CD4-positive, alpha-beta T cell (primary cell): ENCODE results near the gene HTR3C. TPM values are rescaled to one million over a fixed set of nuclear protein-coding genes. Genes with fewer than 3 reads are reported as not detected.
A peak's percentile ranks its signal among the peaks of the same experiment; 100 is the strongest.

Experiments used
- ATAC-seq: fragments of 200-7000 bp; cut with Tn5 transposase; one replicate; pipeline ENCODE4 v1.10.0; 2022; ENCODE audit warnings: mild to moderate bottlenecking; ENCODE audit not compliant: poor library complexity
- CTCF ChIA-PET: fragments of 350-600 bp; sonication (Branson Sonifier 250); formaldehyde crosslinking; loops from one replicate; lab custom pipeline; 2021; ENCODE audit warnings: antibody characterized with exemption, inconsistent platforms; lab: Charles Lee
- POLR2A ChIA-PET: fragments of 350-600 bp; sonication (Branson Sonifier 250); formaldehyde crosslinking; loops from one replicate; lab custom pipeline; 2021; ENCODE audit warnings: antibody characterized with exemption, inconsistent platforms; lab: Charles Lee
- DNase-seq, 14 experiments: peaks; one replicate each; pipeline ENCODE4 v3.0.0-alpha.2; 2013 to 2020; ENCODE audit warnings: mixed read lengths in 2 of 14
- H3K27ac ChIP-seq, 2 donors: one replicate each; pipeline versions ENCODE4 v1.5.1 to v1.7.0; 2013; ENCODE audit warnings: low read length in 2 of 2, low read depth in 1 of 2, mild to moderate bottlenecking in 1 of 2
- H3K27me3 ChIP-seq, 2 experiments: 1 replicate in 1 of 2; 2 replicates in 1 of 2; pipeline versions ENCODE4 v1.6.1 to v1.7.0; 2013; ENCODE audit warnings: low read length in 2 of 2, control low read depth in 1 of 2, mild to moderate bottlenecking in 1 of 2, moderate library complexity in 1 of 2; ENCODE audit not compliant: insufficient read depth in 2 of 2, control insufficient read depth in 1 of 2
- H3K36me3 ChIP-seq: one replicate; pipeline ENCODE4 v1.6.1; 2013; ENCODE audit warnings: low read length, control low read depth; ENCODE audit not compliant: insufficient read depth
- H3K4me1 ChIP-seq: one replicate; pipeline ENCODE4 v1.6.1; 2013; ENCODE audit warnings: low read length, control low read depth; ENCODE audit not compliant: insufficient read depth
- H3K4me3 ChIP-seq: one replicate; pipeline ENCODE4 v1.5.1; 2013; ENCODE audit warnings: mild to moderate bottlenecking, low read length, moderate library complexity
- H3K9me3 ChIP-seq, 2 experiments: 1 replicate in 1 of 2; 2 replicates in 1 of 2; pipeline versions ENCODE4 v1.6.1 to v1.7.0; 2013; ENCODE audit warnings: low read length in 2 of 2, mild to moderate bottlenecking in 2 of 2, control low read depth in 1 of 2, moderate library complexity in 1 of 2; ENCODE audit not compliant: control insufficient read depth in 1 of 2, insufficient read depth in 1 of 2
- H3K27ac Mint-ChIP-seq: one replicate; pipeline ENCODE4 v1.8.0; 2020; ENCODE audit warnings: mixed read lengths
- H3K27me3 Mint-ChIP-seq: one replicate; pipeline ENCODE4 v1.8.0; 2021; ENCODE audit warnings: mixed read lengths
- H3K36me3 Mint-ChIP-seq: one replicate; pipeline ENCODE4 v1.8.0; 2021; ENCODE audit warnings: low read depth, mixed read lengths
- H3K4me1 Mint-ChIP-seq: one replicate; pipeline ENCODE4 v1.8.0; 2021; ENCODE audit warnings: low read depth, mixed read lengths
- H3K4me3 Mint-ChIP-seq: one replicate; pipeline ENCODE4 v1.8.0; 2020; ENCODE audit warnings: mild to moderate bottlenecking, mixed read lengths
- H3K9me3 Mint-ChIP-seq: one replicate; pipeline ENCODE4 v1.8.0; 2020; ENCODE audit warnings: mixed read lengths
- intact Hi-C, 2 experiments: fragments of 100-400 bp; cut with DNase I in 1 of 2; cut with micrococcal nuclease in 1 of 2; formaldehyde crosslinking; loops; one replicate each; pipeline versions ENCODE4 v1.15.1 to v1.9.0; 2023 to 2025; cut with DNase I, micrococcal nuclease
- total RNA-seq, 174 experiments: library from RNA in 2 of 174; stranded (reverse) in 2 of 174; gene quantifications; one replicate each; pipeline ENCODE4 v1.2.3 and lab custom pipeline; 2021 to 2026
- TF ChIP-seq, protein P1 (sequence below): fragments of 200-600 bp; IDR thresholded peaks from one replicate; pipeline ENCODE4 v1.8.0; 2022; ENCODE audit warnings: antibody characterized with exemption, mild to moderate bottlenecking

Gene HTR3C
- total RNA-seq, 2 experiments from 2014 or later, result not detected

DNA sequence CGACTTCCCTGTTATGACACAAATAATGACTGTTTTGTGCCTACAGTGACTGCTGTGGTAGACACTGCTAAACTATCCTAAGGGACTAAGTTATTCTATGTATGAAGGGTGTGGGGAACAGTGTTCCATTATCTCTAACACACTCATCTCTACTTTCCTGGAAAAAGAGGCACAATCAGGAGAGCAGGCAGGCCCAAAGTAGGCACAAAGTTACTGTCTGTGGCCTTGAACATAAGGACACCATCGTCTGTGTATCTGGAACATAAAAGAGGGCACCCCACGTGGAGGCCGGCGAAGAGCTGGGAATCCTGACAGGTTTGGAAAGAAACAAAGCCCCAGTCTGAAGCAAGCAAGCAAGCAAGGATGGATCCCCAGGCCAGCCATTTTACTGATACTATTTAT is 36.7 kb upstream of the HTR3C start:
- peak overlapping the region; percentile 87 for H3K4me3 Mint-ChIP-seq
- H3K36me3 ChIP-seq, result no peaks in the 10 kb centered on the region
- H3K4me3 ChIP-seq, result no peak overlapping the region
- TF ChIP-seq, protein P1, sequence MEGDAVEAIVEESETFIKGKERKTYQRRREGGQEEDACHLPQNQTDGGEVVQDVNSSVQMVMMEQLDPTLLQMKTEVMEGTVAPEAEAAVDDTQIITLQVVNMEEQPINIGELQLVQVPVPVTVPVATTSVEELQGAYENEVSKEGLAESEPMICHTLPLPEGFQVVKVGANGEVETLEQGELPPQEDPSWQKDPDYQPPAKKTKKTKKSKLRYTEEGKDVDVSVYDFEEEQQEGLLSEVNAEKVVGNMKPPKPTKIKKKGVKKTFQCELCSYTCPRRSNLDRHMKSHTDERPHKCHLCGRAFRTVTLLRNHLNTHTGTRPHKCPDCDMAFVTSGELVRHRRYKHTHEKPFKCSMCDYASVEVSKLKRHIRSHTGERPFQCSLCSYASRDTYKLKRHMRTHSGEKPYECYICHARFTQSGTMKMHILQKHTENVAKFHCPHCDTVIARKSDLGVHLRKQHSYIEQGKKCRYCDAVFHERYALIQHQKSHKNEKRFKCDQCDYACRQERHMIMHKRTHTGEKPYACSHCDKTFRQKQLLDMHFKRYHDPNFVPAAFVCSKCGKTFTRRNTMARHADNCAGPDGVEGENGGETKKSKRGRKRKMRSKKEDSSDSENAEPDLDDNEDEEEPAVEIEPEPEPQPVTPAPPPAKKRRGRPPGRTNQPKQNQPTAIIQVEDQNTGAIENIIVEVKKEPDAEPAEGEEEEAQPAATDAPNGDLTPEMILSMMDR, result no peak
- H3K9me3 Mint-ChIP-seq, result no peaks in the 10 kb centered on the region
- peaks cover 26% of the 10 kb centered on the region for H3K4me1 Mint-ChIP-seq
- ChIA-PET CTCF (interaction anchor here (2.0 kb wide), 1 partner anchor 132 kb away, joined by 6 read pairs; the partner anchor contains the start of gene PARL), POLR2A (no interaction called here)
- peak overlapping the region; percentile 61 for H3K27ac Mint-ChIP-seq
- intact Hi-C loops, result loop anchor here (2.0 to 10.0 kb wide), 7 partner anchors 121 to 1569 kb away; partner anchors contain the start of genes ABCF3 (in 1 of the 2), EIF2B5 (in 1 of the 2), PARL (in 1 of the 2) and PSMD2 (in 1 of the 2)
- peaks cover 22% of the 10 kb centered on the region for H3K36me3 Mint-ChIP-seq
- H3K27ac ChIP-seq, result no peak overlapping the region
- H3K4me1 ChIP-seq, result peaks cover 16% of the 10 kb centered on the region
- DNase-seq (no peak), ATAC-seq (no peak)
- H3K9me3 ChIP-seq, result no peaks in the 10 kb centered on the region
- H3K27me3 ChIP-seq, result peaks cover 0 to 3% of the 10 kb centered on the region in 2 experiments
- peaks cover 5% of the 10 kb centered on the region for H3K27me3 Mint-ChIP-seq

DNA sequence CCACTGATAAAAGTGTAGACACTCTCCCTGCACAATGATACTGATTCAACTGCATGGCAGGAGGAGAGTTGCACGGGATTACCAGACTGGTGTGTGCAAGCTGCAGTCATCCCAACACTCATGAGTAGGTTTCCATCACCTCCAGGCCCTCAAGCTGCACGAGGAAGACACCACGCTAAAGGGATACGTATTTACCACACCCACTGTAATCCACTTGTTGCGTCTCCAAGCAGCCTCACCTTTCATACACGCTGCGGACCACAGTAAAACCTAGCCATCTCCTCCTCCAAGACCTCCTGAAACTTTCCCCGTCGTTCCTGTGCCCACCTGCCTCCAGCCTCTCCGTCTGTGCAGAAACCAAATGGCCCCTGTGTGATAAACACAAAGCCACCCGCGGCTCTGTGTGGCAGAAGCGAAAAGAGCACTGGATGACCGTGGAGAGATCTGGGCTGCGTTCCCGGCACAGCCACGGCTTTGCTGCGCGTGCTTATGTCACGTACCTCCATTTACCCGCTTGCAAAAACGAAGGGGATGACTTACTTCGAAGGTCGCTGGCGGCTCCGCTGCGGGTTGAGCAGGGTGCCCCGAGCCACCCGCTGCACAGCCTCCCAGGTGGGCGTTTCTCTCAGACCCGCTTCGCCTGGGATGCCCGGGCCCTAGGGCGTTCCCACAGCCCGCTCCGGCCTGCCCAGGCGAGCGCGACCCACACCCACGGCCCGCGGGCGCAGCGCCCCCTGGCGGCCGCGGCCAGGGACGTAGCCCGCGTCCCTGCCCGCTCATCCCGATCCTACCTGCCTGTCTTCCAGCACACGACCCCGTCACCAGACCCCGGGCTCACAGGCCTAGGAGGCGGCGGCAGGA is 35.8 kb upstream of the HTR3C start:
- Histone ChIP-seq H3K4me3 (peak overlapping the region; percentile 96), H3K9me3 (no peaks in the 10 kb centered on the region), H3K36me3 (no peaks in the 10 kb centered on the region), H3K4me1 (peaks cover 16% of the 10 kb centered on the region), H3K27me3 (peaks cover 0 to 3% of the 10 kb centered on the region in 2 experiments), H3K27ac (peak overlapping the region; percentile 23 to 43)
- H3K27ac Mint-ChIP-seq, result peak overlapping the region; percentile 66
- POLR2A ChIA-PET, result interaction anchor here (1.5 kb wide), 1 partner anchor 118 kb away, joined by 8 read pairs; the partner anchor contains the start of gene EIF2B5
- H3K36me3 Mint-ChIP-seq, result peaks cover 20% of the 10 kb centered on the region
- ATAC-seq, result peak; percentile 53
- CTCF ChIA-PET, result interaction anchor here (1.0 to 2.0 kb wide), 3 partner anchors 122 to 233 kb away, joined by 3 to 6 read pairs (median 5); partner anchors contain the start of genes EEF1AKMT4 and PARL
- no peaks in the 10 kb centered on the region for H3K9me3 Mint-ChIP-seq
- H3K27me3 Mint-ChIP-seq, result peaks cover 5% of the 10 kb centered on the region
- peak in 10 of 14 experiments; percentile 11 to 81 (median 38) for DNase-seq
- TF ChIP-seq, protein P1, result peak; percentile 99
- peaks cover 26% of the 10 kb centered on the region for H3K4me1 Mint-ChIP-seq
- intact Hi-C loops, result loop anchor here (1.0 to 10.0 kb wide), 10 partner anchors 120 to 1568 kb away; partner anchors contain the start of genes ABCF3 (in 1 of the 2), AP2M1 (in 1 of the 2), EEF1AKMT4 (in 1 of the 2) and EIF2B5 (in 1 of the 2)
- peak overlapping the region; percentile 100 for H3K4me3 Mint-ChIP-seq

DNA sequence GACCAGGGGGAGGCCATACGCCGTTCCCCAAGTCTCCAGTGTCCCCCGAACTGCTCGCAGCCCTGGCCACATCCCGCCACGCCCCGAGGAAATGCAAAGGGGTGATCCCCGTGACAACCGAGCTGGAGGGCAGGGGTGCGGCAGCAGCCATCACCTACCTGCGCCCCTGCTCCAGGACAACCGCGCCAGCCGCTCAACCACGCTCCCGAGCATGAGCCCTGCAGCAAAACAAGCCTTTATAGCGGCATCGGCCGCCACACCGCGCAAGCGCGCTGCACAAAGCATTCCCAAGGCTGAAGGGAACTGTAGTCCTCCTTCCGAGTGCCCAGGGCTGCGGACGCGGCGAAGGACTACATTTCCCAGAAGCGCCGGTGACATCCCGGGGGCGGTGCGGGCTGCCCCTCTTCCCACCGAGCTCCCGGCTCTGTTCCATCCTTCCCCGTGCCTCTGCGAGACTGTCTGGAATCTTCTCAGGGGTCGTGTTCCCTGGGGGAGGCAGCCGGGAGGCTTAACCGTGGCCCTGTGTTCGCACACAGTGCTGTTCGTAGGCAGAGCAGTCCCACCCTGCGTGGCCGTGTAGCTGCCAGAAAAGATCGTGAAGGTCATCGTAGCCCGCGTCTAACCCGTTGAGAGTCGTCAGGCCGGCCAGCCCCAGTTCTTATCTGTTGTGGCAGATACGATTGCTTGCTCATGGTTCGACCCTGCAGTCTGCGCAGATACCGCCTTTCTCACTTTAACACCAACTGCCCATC is 35.0 kb upstream of the HTR3C start, which contains the start of gene ABCC5:
Gene ABCC5 (minus strand): TSS at position 213 of the 752 bp plus-strand sequence. CDS start 3,492 bp downstream, outside the sequence.
- Mint-ChIP-seq H3K9me3 (no peaks in the 10 kb centered on the region), H3K4me1 (peaks cover 26% of the 10 kb centered on the region), H3K27me3 (peaks cover 5% of the 10 kb centered on the region), H3K4me3 (peak within 1 kb of the TSS; percentile 100), H3K36me3 (peaks cover 15% of the 10 kb centered on the region), H3K27ac (peak within 1 kb of the TSS; percentile 66)
- ChIA-PET POLR2A (interaction anchor here (0.7 to 1.5 kb wide), 2 partner anchors 27 to 117 kb away, joined by 3 to 8 read pairs; partner anchors contain the start of gene EIF2B5), CTCF (interaction anchor here (1.0 to 2.0 kb wide), 3 partner anchors 122 to 232 kb away, joined by 3 to 6 read pairs (median 5); partner anchors contain the start of genes EEF1AKMT4 and PARL)
- Histone ChIP-seq H3K9me3 (no peaks in the 10 kb centered on the region), H3K4me1 (peaks cover 16% of the 10 kb centered on the region), H3K4me3 (peak within 1 kb of the TSS; percentile 96), H3K27me3 (peaks cover 0 to 3% of the 10 kb centered on the region in 2 experiments), H3K27ac (peak within 1 kb of the TSS; percentile 23 to 43), H3K36me3 (no peaks in the 10 kb centered on the region)
- peak; percentile 65 to 92 (median 78) for DNase-seq
- peak; percentile 94 for ATAC-seq
- TF ChIP-seq, protein P1, result peak; percentile 89
- intact Hi-C loops, result loop anchor here (1.0 to 10.0 kb wide), 10 partner anchors 119 to 1567 kb away; partner anchors contain the start of genes ABCF3 (in 1 of the 2), AP2M1 (in 1 of the 2), EEF1AKMT4 (in 1 of the 2) and EIF2B5 (in 1 of the 2)
